ENCODE measurements around the gene PEX12.

Gene PEX12

GRCh38 chr17:35560703-35561102 lies 17.7 kb downstream of the PEX12 start, which contains the start of gene SLFN14:
TSS of gene SLFN14 (minus strand) at chr17:35560819. CDS start at chr17:35558062, 2,757 bp downstream.
- H3K4me3 ChIP-seq (ENCODE audit: control insufficient read depth, low read depth, low read length), result no peak within 1 kb of the TSS
- TF ChIP-seq, protein P1, sequence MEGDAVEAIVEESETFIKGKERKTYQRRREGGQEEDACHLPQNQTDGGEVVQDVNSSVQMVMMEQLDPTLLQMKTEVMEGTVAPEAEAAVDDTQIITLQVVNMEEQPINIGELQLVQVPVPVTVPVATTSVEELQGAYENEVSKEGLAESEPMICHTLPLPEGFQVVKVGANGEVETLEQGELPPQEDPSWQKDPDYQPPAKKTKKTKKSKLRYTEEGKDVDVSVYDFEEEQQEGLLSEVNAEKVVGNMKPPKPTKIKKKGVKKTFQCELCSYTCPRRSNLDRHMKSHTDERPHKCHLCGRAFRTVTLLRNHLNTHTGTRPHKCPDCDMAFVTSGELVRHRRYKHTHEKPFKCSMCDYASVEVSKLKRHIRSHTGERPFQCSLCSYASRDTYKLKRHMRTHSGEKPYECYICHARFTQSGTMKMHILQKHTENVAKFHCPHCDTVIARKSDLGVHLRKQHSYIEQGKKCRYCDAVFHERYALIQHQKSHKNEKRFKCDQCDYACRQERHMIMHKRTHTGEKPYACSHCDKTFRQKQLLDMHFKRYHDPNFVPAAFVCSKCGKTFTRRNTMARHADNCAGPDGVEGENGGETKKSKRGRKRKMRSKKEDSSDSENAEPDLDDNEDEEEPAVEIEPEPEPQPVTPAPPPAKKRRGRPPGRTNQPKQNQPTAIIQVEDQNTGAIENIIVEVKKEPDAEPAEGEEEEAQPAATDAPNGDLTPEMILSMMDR (conservative IDR thresholded peaks at IDR 0.05; ENCODE audit: control insufficient read depth, insufficient read depth, low read depth, low read length), result no peak

DNA sequence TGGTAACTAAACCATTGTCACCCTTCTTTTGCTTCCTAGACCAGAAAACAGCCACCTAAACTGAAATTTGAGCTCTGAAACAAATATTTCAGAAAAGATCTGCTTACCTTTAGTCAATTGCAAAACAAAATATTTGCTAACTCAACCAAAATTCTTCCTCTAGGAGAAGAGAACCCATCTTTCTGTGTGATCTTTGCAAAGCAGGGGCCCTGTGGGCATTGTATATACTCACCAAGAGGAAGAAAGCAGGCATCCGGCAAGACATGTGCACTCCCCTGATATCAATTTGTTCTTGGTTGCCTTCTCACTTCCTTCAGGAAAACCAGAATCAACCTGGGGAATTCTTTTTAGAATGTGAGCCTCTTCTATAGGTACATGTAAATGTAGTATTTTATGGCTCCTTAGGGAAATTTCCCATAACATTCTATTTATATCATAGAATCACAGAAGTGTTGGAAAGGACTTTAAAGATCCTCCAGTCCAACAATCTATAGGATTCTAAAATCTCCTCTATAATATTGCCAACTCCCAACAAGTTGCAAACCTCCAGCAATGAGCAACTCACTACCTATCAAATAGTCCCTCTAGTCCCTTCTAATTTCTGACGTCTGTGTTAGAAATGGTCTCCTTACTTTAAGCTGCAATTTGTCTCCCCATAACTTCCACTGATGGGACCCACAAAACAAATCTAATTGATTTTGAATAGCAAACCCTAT lies 18.7 kb downstream of the PEX12 start:
- no peak for DNase-seq (ENCODE audit: low read depth)
- TF ChIP-seq, protein P1 (conservative IDR thresholded peaks at IDR 0.05; ENCODE audit: control insufficient read depth, insufficient read depth, low read depth, low read length), result no peak
- H3K4me3 ChIP-seq (ENCODE audit: control insufficient read depth, low read depth, low read length), result no peak overlapping the region

More at GRCh38 chr17:35560703-35561102, 17.7 kb downstream of the PEX12 start, which contains the start of gene SLFN14:
- no peak for DNase-seq (ENCODE audit: low read depth)

DNA sequence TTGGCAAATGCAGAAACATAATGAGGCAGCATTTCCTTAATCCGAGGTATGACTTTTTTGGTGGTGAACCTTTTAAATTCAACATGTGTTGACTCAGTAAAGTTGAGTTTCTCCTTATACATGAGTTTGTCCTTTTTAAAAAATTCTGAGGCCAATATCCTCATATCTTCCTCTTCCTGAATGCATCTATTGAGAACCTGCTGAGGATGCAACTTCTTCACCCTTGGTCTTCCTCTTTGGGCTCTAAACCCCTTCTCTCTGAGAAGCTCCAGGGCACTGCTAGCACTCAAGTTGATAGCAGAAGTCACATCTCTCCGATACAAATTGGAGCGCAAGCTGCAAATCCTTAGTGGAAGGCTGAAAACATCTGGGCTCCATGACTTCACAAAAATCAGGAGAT lies 21.0 kb downstream of the PEX12 start:
- DNase-seq (ENCODE audit: low read depth), result no peak
- TF ChIP-seq, protein P1 (conservative IDR thresholded peaks at IDR 0.05; ENCODE audit: control insufficient read depth, insufficient read depth, low read depth, low read length), result no peak
- no peak overlapping the region for H3K4me3 ChIP-seq (ENCODE audit: control insufficient read depth, low read depth, low read length)

- TF ChIP-seq, protein P1 (conservative IDR thresholded peaks at IDR 0.05; ENCODE audit: control insufficient read depth, insufficient read depth, low read depth, low read length), result peak; percentile 38
- no peak overlapping the region for H3K4me3 ChIP-seq (ENCODE audit: control insufficient read depth, low read depth, low read length)
- DNase-seq (ENCODE audit: low read depth), result no peak
Measured at GRCh38 chr17:35555691-35556090, 22.7 kb downstream of the PEX12 start.

GRCh38 chr17:35554668-35555067 lies 23.7 kb downstream of the PEX12 start:
- no peak overlapping the region for H3K4me3 ChIP-seq (ENCODE audit: control insufficient read depth, low read depth, low read length)
- no peak for DNase-seq (ENCODE audit: low read depth)
- TF ChIP-seq, protein P1 (conservative IDR thresholded peaks at IDR 0.05; ENCODE audit: control insufficient read depth, insufficient read depth, low read depth, low read length), result no peak

DNA sequence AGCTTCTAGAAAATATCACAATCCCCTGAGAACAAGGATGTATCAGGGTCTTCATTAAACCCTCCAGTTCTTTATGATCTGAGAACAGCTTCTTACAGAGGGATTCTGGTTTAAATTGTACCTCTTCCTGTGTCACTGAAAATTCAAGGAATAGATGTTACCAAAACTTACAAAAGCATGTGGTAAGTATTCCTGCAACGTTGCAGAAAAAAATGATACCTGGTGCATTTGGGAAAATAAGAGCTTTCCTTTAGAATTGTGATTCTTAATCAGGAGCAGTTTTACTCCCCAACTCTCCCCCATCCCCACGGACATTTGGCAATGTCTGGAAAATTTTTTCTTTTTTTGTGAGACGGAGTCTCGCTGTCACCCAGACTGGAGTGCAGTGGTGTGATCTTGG lies 25.1 kb downstream of the PEX12 start:
- TF ChIP-seq, protein P1 (conservative IDR thresholded peaks at IDR 0.05; ENCODE audit: control insufficient read depth, insufficient read depth, low read depth, low read length), result no peak
- H3K4me3 ChIP-seq (ENCODE audit: control insufficient read depth, low read depth, low read length), result no peak overlapping the region
- no peak for DNase-seq (ENCODE audit: low read depth)
